HTERT RPE-1 (cell line): ENCODE measurements around the gene TRMT1.

ENCODE experiments used
- in situ Hi-C: fragments of 300-500 bp; cut with MboI; formaldehyde crosslinking; loops from 4 replicates; pipeline ENCODE4 v1.14.3; 2020; ENCODE audit warnings: low sequenced_read_pairs

The TRMT1 gene

DNA sequence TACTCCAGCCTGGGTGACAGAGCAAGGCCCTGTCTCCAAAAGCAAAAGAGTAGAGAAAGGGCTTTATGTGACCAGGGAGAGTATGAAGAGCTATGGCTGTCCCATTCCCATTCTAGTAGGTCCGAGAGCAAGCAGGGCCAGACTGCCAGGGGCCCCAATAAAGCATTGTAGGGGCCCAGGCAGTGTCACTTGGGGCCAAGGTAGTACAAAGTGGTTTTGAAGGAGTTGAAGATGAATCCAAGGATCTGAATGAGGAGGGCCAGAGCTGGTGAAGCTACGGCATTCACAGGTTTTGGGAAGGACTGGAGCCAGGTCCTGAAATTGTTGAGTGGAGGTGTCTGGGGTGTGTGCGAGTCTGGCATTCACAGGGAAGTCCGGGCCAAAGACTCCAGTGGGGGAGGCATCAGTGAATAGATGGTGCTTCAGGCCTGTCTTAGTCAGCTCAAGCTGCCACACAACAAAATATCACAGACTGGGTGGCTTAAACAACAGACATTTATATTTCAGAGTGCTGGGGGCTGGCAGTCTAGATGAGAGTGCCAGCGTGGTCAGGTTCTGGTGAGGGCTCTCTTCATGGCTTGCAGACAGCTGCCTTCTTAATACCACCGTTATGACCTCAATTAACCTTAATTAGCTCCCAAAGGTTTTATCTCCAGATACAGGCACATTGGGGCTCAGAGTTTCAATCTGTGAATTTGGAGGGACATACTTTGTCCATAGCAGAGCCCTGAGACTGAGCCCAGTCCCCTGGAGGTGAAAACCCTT is 11.5 kb upstream of the TRMT1 start:
- in situ Hi-C loops: no loop called here

DNA sequence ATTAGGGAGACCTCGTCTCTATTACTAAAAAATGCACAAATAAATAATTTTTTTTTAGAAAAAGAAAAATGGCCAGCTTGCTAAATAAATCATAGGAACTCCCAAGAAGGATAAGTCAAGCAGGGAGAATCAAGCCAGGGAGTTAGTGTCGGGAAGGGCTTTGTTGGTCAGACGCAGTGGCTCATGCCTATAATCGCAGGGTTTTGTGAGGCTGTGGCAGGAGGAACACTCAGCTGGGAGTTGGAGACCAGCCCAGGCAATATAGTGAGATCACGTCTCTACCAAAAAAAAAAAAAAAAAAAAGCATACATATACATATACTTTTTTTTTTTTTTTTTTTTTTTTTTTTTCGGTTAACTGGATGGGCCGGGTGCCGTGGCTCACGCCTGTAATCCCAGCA is 10.5 kb upstream of the TRMT1 start:
- in situ Hi-C loops: no loop called here

DNA sequence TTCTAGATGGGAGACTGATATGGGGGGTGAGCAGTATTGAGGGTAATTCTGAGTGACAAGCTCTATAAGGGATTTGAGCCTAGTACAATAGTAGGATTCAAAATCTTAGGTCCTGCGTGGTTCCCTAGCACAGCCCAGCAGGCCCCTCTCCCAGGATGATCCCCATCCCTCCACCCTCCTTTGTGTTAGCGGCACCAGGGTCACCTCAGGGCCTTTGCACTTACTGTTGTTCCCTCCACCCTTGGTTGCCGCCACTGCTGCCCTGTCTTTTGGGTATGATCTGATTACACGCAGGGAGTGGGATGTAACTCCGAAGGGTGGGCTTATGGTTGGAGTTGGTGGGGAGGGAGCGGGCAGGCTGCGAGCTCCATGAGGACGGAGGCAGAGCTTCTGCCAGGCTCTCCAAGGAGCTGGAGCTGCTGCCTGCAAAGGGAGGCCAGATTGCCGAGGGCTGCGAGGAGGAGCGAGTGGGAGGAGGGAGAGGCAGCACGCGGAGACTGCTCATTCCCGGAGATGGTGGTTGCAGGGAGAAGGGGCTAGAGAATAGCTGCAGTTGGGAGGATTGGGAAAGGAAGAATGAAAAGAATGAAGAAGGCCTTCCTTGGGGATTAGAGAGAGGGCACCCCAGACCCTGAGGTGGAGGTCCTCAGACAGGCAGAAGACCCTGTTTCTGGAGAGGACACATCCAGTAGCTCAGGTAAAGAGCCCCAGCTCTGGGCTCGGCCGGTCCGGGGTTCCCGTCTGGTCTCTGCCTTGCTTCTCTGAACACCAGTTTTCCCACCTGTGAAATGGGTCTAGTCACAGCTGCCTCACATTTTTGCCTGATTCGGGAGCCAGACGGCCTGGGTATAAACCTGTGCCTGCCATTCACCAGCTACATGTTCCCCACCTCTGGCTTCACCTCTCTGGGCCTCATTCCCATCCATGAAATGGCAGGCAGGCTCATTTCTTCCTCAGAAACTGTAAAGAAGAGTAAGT is 6.7 kb upstream of the TRMT1 start:
- in situ Hi-C loops: no loop called here

DNA sequence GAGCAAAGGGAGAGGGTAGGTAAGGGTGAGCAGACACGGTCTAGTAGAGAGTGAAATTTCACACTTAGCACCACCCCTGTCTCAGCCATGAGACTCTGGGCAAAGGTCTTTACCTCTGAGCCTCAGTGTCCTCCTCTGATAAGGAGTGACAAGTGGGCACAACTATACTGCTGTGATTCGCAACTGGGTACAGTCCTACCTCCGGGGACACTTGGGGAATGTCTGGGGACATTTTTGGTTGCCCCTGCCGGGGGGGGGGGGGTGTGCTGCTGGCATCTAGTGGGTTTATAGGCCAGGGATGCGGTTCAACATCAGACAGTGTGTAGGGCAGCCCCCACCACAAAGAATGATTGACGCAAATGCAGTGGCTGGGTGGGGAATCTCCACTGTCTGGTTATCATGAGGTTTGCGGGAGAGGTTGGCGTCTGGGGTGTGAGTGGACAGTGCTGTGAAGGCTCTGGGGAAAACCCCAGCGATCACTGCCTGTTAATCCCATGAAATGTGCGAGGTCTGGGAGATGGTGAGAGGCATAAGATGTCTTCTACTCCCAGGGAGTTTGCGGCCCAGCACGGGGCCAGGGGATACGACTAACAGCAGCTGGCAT is 5.8 kb upstream of the TRMT1 start:
- in situ Hi-C loops: no loop called here

DNA sequence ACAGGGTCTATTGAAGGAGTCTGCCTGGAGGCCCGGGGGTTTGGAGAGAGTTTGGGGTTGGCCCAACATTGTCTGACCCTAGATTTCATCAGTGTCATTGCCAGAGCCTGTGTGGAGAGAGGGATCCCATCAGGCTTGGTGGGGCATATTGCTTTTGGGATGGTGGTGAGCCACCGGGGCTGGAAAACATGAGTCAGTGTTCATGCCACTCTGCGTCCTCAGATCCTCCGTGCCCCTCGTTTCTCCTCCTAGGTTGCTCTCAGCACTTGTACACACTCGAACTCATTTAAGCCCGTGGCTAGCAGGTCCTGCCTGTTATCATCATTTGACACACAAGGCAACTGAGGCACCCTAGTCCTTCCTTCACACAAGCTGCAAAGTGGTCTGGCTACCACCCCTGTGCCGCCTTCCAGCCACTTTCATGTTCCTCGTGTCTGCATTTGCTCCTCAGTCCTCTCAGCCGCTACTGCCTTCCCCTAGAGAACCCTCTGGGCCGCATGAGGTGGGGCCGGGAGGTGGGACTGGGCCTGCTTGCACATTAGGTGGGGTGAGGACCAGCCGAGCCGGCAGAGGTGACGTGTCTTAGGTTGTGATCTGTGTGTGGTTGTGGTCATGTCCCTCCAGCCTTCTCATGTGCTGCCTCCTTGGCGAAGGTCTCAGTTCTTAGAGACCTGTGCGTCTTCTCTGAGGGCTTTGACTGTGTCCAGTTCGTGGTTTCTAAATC is 5.2 kb upstream of the TRMT1 start:
- in situ Hi-C loops: no loop called here

DNA sequence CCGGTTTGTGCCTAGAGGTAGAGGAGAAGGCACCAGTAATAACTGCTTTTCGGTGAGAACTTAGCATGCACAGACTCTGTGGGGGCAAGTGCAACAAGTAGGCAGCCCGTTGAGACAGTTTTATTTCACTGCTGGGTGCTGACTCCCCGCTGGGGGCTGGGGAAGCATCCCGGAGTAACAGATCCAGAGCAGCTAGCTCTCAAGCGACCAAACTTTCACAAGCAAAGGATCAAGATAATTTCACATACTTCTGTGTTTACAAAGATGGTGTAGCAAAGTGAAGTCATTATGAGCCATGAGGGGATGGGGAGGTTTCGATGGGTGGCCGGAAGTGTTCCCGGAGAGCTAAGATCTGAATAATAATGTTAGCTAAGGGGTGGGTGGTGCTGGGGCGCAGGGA is 4.3 kb upstream of the TRMT1 start:
- in situ Hi-C loops: no loop called here

DNA sequence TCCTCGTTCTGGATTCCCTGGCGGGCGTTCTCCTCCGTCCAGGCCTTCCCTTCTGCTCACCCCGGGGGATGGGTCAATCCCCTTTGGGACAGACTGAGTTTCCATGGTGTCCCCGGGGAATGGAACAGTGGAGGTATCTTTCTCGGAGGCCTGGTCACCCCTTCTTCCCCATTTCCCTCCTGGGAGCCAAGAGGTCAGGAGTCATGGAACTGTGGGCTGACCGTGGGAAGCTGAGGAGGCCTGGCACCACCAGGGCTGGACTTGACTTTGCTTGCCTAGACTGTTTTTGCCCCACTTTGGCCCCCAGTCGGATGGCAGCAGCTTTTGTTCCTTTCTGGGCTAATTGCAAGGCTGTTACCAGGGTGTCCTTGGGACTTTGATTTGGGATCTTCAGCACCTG is 3.5 kb upstream of the TRMT1 start:
- in situ Hi-C loops: no loop called here

DNA sequence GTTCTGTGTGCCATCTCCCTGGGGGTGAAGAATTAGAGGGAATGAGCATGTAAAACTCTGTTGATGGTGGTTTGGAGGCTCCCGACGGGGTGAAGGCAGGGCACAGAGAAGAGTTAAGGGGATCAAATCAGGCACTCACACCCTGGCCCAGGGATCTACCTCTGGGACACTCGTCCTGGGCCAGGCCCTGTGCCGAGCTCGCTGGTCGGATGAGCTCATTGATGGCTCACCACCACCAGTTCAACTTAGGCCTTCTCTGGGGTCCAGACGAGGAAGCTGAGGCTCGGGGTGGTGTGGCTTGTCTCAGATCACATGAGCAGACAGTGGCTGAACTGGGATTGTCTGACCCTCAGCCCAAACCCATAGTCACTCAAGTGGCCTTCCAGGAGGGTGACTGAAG is 3.1 kb upstream of the TRMT1 start:
- in situ Hi-C loops: no loop called here

DNA sequence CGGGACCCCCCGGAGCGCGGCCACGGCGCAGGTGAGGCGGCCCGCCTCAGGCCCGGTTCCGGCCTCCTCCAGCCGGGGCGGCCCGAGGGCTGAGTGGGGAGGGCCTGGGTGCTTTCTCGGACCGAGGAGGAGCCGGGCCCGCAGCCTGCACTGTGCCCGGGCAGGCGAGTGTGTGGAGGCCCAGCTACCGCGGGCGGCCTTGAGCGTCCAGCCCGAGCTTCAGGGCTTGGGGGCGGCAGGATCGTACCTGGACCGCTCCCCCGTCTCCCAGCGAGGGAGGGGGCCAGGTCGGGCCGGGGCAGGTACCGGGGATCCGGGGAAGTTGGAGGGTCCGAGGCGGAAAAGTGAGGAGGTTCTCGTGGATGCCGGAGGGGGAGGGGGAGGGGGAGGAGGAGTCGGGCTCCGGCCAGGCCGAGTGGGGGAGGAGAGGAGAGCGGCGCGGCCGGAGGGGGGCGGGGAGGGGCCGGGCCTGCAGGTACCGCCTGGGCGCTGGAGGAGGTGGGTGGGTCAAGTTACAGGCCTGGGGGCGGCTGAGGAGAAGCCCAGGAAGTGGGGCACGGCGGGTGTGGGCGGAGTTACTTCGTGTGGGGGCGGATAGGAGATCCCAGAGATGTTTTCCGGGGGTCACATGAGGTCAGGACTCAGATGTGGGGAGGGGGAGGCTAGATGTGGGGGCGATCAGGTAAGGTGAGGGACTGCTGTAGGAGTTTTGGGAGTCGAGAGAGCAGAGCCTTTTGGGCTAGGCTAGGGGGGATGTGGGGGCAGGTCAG is 2.1 kb upstream of the TRMT1 start:
- in situ Hi-C loops: no loop called here

DNA sequence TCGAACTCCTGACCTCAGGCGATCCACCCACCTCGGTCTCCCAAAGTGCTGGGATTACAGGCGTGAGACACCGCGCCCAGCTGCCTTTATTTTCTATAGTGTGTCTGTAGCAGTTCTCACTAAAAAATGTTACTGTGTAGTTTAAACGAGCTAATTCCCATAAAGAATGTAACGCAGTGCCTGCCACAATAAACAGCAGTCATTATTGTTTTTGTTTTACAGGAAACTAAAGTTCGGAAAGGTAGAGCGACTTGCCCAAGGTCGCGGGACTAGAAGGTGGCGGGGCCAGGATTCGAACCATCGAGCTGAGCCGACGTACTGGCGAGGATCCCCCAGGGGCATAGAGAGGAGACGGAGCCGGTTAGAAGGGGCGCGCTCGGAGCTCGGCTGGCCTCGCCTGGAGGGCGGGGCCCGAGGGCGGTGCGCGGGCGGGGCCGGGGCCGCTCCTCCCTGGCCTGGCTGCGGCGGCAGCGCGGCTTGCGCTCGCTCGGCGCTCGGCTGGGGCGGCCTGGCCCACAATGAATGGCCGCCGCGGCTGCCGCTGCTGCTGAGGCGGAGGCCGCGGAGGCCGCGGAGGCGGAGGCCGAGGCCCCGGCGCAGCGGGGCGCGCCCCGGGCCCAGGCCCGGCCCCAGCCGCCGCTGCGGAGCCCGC is 1.4 kb upstream of the TRMT1 start, which contains the start of gene NACC1:
NACC1 (plus strand) TSS at position 493 of the 652 bp plus-strand sequence. CDS start 16,944 bp downstream, outside the sequence.
- in situ Hi-C loops: no loop called here

DNA sequence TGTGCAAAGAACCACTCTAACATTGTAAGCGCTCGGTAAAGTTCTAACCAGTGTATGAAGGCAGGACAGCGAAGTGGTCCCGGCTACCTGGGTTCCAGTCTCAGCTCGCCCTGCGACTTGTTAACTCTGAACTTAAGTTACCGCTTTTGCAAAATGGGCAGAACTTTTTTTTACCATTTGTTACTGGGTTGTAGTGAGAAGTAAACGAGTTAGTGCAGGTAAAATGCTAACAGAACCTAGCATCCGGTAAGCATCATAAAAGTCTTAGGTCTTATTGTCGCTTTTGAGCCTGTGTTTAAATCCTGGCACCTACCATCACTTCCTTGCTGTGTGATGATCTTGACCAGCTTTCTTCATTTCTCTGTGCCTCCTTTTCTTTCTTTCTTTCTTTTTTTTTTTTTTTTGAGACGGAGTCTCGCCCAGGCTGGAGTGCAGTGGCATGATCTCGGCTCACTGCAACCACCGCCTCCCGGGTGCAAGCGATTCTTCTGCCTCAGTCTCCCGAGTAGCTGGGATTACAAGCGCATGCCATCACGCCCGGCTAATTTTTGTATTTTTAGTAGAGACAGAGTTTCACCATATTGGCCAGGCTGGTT is 734 bp upstream of the TRMT1 start:
- in situ Hi-C loops: no loop called here

DNA sequence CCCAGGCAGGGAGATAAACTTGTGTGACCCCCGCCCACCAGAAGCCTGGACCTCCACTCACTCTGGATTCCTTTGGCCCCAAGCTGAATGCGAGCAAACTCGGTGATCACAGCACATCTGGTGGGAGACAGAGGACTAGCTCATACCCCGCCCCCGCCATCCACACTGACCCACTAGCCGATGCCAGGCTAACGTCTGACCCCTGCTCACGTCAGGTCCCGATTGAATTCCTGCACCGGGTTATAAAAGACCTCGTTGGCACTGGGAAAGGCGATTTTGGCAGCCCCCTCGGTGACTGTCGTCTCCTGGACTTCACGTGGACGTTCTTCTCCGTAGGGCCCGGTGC is 631 bp downstream of the TRMT1 start:
- in situ Hi-C loops: no loop called here

DNA sequence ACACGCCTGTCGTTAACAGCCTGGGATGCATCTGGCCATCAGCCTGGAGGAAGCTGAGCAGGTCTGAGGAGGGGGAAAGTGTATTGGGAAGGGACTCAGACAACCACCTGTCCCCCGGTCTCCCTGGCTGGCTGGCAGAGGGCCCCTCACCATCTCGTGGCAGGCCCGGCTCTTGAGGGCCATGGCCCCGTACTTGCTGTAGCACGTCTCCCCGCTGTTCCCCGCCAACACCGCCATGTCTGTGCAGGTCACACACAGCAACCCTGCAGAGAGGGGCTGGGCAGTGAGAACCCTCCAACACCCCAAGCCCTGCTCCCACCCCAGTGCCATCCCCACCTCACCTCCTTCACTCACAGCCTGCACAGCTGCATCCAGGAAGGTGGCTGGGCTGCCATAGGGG is 4.0 kb downstream of the TRMT1 start:
- in situ Hi-C loops: no loop called here

DNA sequence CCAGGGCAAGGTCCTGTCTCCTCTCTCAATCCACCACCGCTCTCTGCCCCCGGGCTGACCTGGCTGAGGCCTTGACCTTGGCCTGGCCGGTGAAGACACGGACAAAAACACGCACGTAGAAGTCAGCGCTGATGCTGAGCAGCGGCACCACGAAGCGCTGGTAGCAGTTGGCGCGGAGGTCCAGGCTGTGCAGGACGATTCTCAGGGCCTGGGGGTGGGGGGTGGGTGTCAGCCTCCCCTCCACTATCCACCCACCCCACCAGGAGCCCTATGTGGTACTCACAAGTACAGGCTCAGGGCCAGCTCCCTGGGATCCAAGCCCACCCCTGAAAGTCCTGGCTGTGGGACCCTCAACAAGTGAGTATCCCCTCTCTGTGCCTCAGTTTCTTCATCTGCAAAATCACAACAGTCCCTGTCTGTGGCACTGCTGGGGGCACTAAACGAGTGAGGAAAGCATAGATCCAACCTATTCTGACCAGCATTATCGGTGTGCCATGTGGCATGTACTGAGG is 6.4 kb downstream of the TRMT1 start:
- in situ Hi-C loops: no loop called here

DNA sequence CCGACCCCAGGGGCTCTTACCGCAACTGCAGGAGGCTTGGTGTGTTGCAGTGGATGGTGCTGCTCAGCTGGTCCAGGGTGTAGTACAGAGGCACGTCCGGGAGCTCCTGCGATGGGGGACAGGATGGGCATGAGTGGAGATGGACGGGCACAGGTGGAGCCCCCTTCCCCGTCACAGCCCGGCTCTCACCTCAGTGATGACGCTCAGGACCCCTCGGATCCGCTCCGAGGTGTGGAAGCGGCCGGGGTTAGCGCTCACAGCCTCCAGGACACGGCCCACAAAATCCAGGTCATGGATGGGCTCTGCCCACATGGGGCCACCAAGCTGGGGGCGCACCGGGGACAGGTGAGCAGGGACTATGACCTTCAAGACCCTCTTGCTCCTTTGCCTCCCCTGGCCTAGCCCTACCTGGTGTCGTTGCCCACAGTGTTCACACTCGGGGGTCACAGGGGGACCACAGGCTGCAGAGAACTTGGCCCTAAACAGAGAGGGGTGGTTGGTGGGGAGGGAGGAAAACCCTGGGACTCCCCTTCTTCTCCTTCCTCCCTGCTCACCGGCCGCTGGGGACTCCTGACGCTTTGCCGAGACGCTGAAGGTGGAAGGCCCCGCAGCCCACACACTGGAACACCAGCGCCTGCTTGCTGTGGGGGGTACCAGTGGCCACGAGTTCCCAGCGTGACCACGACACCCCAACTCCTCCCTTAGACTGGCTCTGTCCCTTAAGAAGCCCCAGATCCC is 7.0 kb downstream of the TRMT1 start:
- in situ Hi-C loops: no loop called here

DNA sequence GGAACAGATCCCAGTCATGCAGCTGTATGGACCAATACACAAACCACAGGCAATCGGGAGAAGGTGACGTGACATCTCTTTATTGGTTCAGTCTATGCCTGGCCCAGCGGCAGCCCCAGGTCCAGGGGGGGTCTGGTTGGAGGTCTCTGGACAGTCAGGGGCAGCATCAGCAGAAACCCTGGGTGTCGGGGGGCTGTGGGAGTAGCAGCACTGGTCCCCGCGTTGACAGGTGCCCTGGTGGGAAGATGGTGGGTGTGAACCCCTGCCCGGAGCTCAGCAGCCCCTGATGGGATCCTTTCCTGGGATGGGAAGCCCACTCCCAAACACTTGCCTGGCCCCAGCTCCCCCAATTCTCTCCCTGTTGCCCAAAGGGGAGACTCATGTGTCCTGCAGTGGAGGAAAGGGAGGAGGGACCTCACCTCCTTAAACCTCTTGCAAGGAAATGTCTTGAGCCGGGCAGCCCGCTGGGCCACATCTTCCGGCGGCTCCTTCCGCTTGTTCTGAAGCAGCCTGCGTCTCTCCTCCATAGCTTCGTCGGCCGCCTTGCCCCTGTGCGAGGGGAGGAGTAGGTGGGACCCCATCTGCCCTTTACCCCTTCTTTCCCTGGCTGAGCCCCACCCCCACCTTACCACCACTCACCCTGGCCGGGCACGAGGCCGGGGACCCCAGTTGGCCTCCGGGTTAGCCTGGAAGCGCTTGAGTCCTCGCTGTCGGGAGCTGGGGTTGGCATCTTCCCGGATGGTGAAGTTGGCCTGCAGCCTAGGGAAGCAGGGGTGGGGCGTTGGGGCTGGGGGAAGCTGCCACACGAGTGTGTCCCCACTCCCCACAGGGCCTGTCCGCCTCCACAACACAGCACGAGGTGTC is 11.5 kb downstream of the TRMT1 start:
- in situ Hi-C loops: no loop called here

DNA sequence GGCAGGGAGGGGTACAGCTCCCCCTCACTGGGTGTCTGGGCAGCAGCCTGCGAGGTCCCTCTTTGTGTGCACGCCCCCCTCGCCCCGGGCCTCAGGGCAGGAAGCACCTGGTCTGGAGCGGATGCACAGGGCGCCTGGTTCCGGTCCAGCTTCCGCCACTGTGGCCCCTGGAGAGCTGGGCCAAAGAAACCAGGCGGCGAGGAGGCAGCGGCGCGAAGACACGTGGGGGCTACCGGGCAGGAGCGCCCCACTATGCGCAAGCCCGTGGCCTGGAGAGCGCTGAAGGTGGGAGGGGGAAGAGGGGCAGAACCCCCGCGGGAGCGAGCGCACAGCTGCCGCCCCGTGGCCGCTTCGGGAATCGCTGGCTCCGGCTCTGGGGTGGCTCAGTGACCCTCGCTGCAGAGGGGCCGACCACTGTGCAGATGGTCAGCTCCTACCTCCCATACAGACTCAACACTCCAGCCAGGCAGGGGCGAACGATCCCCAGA is 12.1 kb downstream of the TRMT1 start:
- in situ Hi-C loops: no loop called here
